MM.1S (cell line): Measurements from ENCODE around the gene IER2.
A peak's percentile ranks its signal among the peaks of the same experiment; 100 is the strongest.

Source experiments
- DNase-seq: peaks from one replicate; pipeline ENCODE4 v3.0.0-alpha.2; 2015
- H2AFZ ChIP-seq: fragments of 300-600 bp; sonication (generic); 2 replicates; pipeline ENCODE4 v1.6.0; 2016; ENCODE audit warnings: antibody characterized with exemption, low read length
- H3F3A ChIP-seq: fragments of 300-600 bp; sonication (generic); 2 replicates; pipeline ENCODE4 v1.6.1; 2016; ENCODE audit warnings: mild to moderate bottlenecking, antibody characterized with exemption, low read length, moderate library complexity, mixed read lengths; ENCODE audit not compliant: insufficient read depth
- H3K27ac ChIP-seq: fragments of 300-600 bp; sonication (generic); 2 replicates; pipeline ENCODE4 v1.5.1; 2016; ENCODE audit warnings: mild to moderate bottlenecking, low read length
- H3K27me3 ChIP-seq: fragments of 300-600 bp; sonication (generic); replicated peaks from 2 replicates; pipeline ENCODE4 v1.6.0; 2016; ENCODE audit warnings: low read length; ENCODE audit not compliant: insufficient read depth
- H3K36me3 ChIP-seq: fragments of 300-600 bp; sonication (generic); replicated peaks from 2 replicates; pipeline ENCODE4 v1.6.1; 2016; ENCODE audit warnings: mild to moderate bottlenecking, low read length, mixed read lengths; ENCODE audit not compliant: insufficient read depth
- H3K4me1 ChIP-seq: fragments of 300-600 bp; sonication (generic); 2 replicates; pipeline ENCODE4 v1.6.1; 2016; ENCODE audit warnings: low read length, mixed read lengths
- H3K4me2 ChIP-seq: fragments of 300-600 bp; sonication (generic); 2 replicates; pipeline ENCODE4 v1.6.0; 2016; ENCODE audit warnings: low read depth, low read length
- H3K4me3 ChIP-seq: fragments of 300-600 bp; sonication (generic); 2 replicates; pipeline ENCODE4 v1.5.1; 2016; ENCODE audit warnings: low read length, mixed read lengths
- H3K79me2 ChIP-seq: fragments of 300-600 bp; sonication (generic); 2 replicates; pipeline ENCODE4 v1.6.1; 2016; ENCODE audit warnings: mixed run types, low read length, mixed read lengths
- H3K9ac ChIP-seq: fragments of 300-600 bp; sonication (generic); 2 replicates; pipeline ENCODE4 v1.6.1; 2016; ENCODE audit warnings: low read length, mixed read lengths
- H3K9me2 ChIP-seq: fragments of 300-600 bp; sonication (generic); replicated peaks from 2 replicates; pipeline ENCODE4 v1.6.1; 2016; ENCODE audit warnings: mild to moderate bottlenecking, low read length, mixed read lengths; ENCODE audit not compliant: insufficient read depth
- H3K9me3 ChIP-seq: fragments of 300-600 bp; sonication (generic); replicated peaks from 2 replicates; pipeline ENCODE4 v1.6.1; 2016; ENCODE audit warnings: mild to moderate bottlenecking, low read length, mixed read lengths; ENCODE audit not compliant: insufficient read depth
- H4K20me1 ChIP-seq: fragments of 300-600 bp; sonication (generic); 2 replicates; pipeline ENCODE4 v1.6.1; 2016; ENCODE audit warnings: mild to moderate bottlenecking, low read length, moderate library complexity, mixed read lengths; ENCODE audit not compliant: insufficient read depth
- CTCF ChIP-seq: fragments of 300-600 bp; sonication (generic); IDR thresholded peaks from 2 replicates; pipeline ENCODE4 v1.5.1; 2016; ENCODE audit warnings: antibody characterized with exemption, low read length, mixed read lengths
- EZH2 ChIP-seq: fragments of 300-600 bp; sonication (generic); optimal IDR thresholded peaks from 2 replicates; pipeline ENCODE3; 2017; ENCODE audit warnings: low read depth, mild to moderate bottlenecking, antibody characterized with exemption, low read length, mixed read lengths
- EZH2phosphoT487 ChIP-seq: fragments of 300-600 bp; sonication (generic); IDR thresholded peaks from 2 replicates; pipeline ENCODE4 v1.6.1; 2018; ENCODE audit warnings: antibody characterized with exemption, low read length

The IER2 gene

GRCh38 chr19:13152356-13152973 lies 2.3 kb downstream of the IER2 start:
- Histone ChIP-seq H3K4me2 (peak overlapping the region; percentile 91), H3K4me1 (peaks cover 32% of the 10 kb centered on the region), H3K4me3 (peak overlapping the region; percentile 69), H3K9me2 (no peaks in the 10 kb centered on the region), H3K9me3 (no peaks in the 10 kb centered on the region), H4K20me1 (no peaks in the 10 kb centered on the region), H3K36me3 (no peaks in the 10 kb centered on the region), H2AFZ (peak overlapping the region; percentile 70), H3K9ac (peak overlapping the region; percentile 65), H3F3A (peaks cover 8% of the 10 kb centered on the region; the same call in 1 of the 2 replicates), H3K79me2 (peaks cover 3% of the 10 kb centered on the region; the same call in 1 of the 2 replicates), H3K27ac (peak overlapping the region; percentile 45; the same call in 1 of the 2 replicates), H3K27me3 (peaks cover 43% of the 10 kb centered on the region)
- TF ChIP-seq CTCF (no peak), EZH2phosphoT487 (no peak), EZH2 (no peak)
- DNase-seq, result no peak

DNA sequence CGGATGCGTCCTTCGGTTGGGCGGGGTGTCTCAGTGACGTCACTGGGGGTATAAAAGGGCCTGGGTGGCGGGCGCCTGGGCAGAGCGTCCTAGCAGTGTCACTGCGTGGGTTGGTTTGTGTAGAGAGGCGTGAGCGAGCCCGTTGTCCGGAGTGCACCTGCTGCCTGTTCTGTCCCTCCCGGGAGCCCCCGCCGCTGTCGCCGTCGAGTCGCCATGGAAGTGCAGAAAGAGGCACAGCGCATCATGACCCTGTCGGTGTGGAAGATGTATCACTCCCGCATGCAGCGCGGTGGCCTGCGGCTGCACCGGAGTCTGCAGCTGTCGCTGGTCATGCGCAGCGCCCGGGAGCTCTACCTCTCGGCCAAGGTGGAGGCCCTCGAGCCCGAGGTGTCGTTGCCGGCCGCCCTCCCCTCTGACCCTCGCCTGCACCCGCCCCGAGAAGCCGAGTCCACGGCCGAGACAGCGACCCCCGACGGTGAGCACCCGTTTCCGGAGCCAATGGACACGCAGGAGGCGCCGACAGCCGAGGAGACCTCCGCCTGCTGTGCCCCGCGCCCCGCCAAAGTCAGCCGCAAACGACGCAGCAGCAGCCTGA lies 2.9 kb downstream of the IER2 start:
- TF ChIP-seq EZH2phosphoT487 (no peak), CTCF (no peak)
- Histone ChIP-seq H4K20me1 (no peaks in the 10 kb centered on the region), H3K9me3 (no peaks in the 10 kb centered on the region), H3K27me3 (peaks cover 49% of the 10 kb centered on the region), H3K4me2 (peak overlapping the region; percentile 91), H3K79me2 (peaks cover 3% of the 10 kb centered on the region; the same call in 1 of the 2 replicates), H2AFZ (no peak overlapping the region; the same call in 1 of the 2 replicates), H3K4me3 (peak overlapping the region; percentile 69), H3K4me1 (peaks cover 32% of the 10 kb centered on the region), H3K9ac (peak overlapping the region; percentile 65; the same call in 1 of the 2 replicates), H3K27ac (no peak overlapping the region), H3K36me3 (no peaks in the 10 kb centered on the region), H3F3A (peaks cover 8% of the 10 kb centered on the region; the same call in 1 of the 2 replicates), H3K9me2 (no peaks in the 10 kb centered on the region)
- DNase-seq, result peak; percentile 74

DNA sequence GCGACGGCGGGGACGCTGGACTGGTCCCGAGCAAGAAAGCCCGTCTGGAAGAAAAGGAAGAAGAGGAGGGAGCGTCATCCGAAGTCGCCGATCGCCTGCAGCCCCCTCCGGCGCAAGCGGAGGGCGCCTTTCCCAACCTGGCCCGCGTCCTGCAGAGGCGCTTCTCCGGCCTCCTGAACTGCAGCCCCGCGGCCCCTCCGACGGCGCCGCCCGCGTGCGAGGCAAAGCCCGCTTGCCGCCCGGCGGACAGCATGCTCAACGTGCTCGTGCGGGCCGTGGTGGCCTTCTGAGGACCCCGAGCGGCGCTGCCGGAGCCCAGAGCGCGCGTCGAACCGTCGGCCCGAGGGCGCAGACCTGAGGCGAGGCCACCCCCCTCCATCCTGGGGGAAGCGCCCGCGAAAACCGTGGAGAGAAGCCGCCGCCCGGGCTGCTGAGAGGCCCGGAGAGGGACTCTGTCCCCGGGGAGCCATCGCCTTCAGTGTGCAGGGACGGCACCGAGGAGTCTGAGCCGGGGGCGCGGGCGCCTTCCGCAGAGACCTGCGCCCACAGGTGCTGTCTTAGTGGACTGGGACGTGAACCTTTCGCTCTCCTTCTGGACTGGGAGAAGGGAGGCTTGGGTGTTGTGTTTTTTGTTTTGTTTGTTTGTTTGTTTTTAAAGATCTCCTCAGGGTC lies 3.5 kb downstream of the IER2 start:
- peaks cover 32% of the 10 kb centered on the region for H3K4me1 ChIP-seq
- H3K79me2 ChIP-seq, result peaks cover 3% of the 10 kb centered on the region; the same call in 1 of the 2 replicates
- peaks cover 8% of the 10 kb centered on the region; the same call in 1 of the 2 replicates for H3F3A ChIP-seq
- TF ChIP-seq EZH2phosphoT487, result no peak
- no peak for TF ChIP-seq CTCF
- no peak for TF ChIP-seq EZH2
- H3K36me3 ChIP-seq, result no peaks in the 10 kb centered on the region
- DNase-seq, result no peak
- no peaks in the 10 kb centered on the region for H4K20me1 ChIP-seq
- no peaks in the 10 kb centered on the region for H3K9me3 ChIP-seq
- peak overlapping the region; percentile 9; the same call in 1 of the 2 replicates for H3K9ac ChIP-seq
- H2AFZ ChIP-seq, result no peak overlapping the region
- H3K4me2 ChIP-seq, result peak overlapping the region; percentile 91; the same call in 1 of the 2 replicates
- H3K27me3 ChIP-seq, result peaks cover 55% of the 10 kb centered on the region
- H3K27ac ChIP-seq, result no peak overlapping the region
- no peaks in the 10 kb centered on the region for H3K9me2 ChIP-seq
- peak overlapping the region; percentile 41; the same call in 1 of the 2 replicates for H3K4me3 ChIP-seq
